Fibroblast of the aortic adventitia (primary cell): ENCODE results near the gene NVL. TPM values are rescaled to one million over a fixed set of nuclear protein-coding genes. Genes with fewer than 3 reads are reported as not detected.

Source experiments
- DNase-seq: peaks from one replicate; pipeline ENCODE4 v3.0.0-alpha.2; 2010; ENCODE audit warnings: low read depth
- H3K4me3 ChIP-seq: 2 replicates; pipeline ENCODE4 v1.5.1; 2011; ENCODE audit warnings: low read depth, mild to moderate bottlenecking, control low read depth, low read length, moderate library complexity
- small RNA-seq: library from RNA; depleted of rRNA; stranded (forward); fragments of <200 nt; gene quantifications from one replicate; pipeline ENCODE3, GENCODE V24; 2012
- total RNA-seq: library from RNA; depleted of rRNA; stranded (reverse); fragments of >200 nt; gene quantifications from 2 replicates; pipeline ENCODE4 v1.2.3, GENCODE V29; 2012; ENCODE audit warnings: low replicate concordance
- TF ChIP-seq, protein P1 (sequence below): IDR thresholded peaks from 2 replicates; pipeline ENCODE4 v1.5.1; 2011; ENCODE audit warnings: mild to moderate bottlenecking, low read length, control low read depth, inconsistent platforms; ENCODE audit not compliant: insufficient read depth

Gene NVL
- total RNA-seq, 1 donor: 27.7 TPM

DNA sequence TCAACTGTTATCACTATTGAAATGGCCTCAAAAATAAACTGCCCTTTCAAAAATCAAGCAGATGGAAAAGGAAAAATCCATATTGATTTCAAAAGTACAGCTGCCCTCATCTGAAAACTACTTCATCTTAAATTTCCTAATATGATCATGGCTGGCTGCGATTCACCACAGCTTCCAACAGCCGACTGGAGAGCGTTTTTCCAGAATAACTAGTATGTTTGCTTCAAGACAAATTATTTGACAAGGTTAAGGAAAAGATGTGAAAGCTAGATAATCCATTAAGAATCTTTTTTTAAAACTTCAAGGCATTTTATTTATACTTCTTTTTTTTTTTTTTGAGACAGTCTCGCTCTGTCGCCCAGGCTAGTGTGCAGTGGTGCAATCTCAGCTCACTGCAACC lies 151.1 kb downstream of the NVL start:
- TF ChIP-seq, protein P1, sequence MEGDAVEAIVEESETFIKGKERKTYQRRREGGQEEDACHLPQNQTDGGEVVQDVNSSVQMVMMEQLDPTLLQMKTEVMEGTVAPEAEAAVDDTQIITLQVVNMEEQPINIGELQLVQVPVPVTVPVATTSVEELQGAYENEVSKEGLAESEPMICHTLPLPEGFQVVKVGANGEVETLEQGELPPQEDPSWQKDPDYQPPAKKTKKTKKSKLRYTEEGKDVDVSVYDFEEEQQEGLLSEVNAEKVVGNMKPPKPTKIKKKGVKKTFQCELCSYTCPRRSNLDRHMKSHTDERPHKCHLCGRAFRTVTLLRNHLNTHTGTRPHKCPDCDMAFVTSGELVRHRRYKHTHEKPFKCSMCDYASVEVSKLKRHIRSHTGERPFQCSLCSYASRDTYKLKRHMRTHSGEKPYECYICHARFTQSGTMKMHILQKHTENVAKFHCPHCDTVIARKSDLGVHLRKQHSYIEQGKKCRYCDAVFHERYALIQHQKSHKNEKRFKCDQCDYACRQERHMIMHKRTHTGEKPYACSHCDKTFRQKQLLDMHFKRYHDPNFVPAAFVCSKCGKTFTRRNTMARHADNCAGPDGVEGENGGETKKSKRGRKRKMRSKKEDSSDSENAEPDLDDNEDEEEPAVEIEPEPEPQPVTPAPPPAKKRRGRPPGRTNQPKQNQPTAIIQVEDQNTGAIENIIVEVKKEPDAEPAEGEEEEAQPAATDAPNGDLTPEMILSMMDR: no peak
- no peak for DNase-seq
- H3K4me3 ChIP-seq: no peak overlapping the region

DNA sequence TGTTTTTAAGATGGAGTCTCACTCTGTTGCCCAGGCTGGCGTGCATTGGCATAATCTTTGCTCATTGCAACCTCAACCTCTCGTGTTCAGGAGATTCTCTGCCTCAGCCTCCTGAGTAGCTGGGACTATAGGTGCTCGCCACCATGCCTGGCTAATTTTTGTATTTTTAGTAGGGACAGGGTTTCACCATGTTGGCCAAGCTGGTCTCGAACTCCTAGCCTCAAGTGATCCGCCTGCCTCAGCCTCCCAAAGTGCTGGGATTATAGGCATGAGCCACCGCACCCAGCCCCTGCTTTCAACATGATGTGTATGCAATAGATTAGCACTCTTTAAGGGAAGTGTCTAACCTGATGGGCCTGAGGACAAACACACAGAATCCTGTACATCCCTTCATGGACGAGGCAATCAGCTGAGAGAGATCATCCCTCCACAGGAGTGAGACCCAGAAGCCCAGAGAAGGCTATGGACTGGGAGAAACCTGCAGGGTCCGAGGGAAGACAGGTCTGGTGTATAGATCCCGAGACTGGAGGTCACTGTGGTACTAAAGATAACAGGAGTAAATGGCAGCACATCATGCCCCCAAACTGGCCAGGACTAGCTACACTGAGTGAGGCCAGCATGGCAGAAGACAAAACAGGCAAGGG lies 152.5 kb downstream of the NVL start:
- H3K4me3 ChIP-seq: no peak overlapping the region
- DNase-seq: no peak
- TF ChIP-seq, protein P1: no peak

Small RNA genes within 50 kb of the gene (small RNA-seq; reads per million reads assigned to genes)
- not detected for gene MIR320B2
- gene RF00139: not detected
- not detected for gene RNU6-1008P

Other genes with a start within 250 kb of the NVL start
- 14.7 and 37.1 TPM in 2 replicates for gene FBXO28, start 216.1 kb downstream of the NVL start, total RNA-seq
- gene DEGS1, start 146.9 kb downstream of the NVL start, total RNA-seq: 32.6 and 125 TPM in 2 replicates
- 50.1 and 86.5 TPM in 2 replicates for gene CNIH4, start 26.7 kb upstream of the NVL start, total RNA-seq
- 57.7 and 88.6 TPM in 2 replicates for gene WDR26, start 104.6 kb upstream of the NVL start, total RNA-seq